Astrocyte (in vitro differentiated cells and primary cell): ENCODE data around the gene MALL. TPM values are rescaled to one million over a fixed set of nuclear protein-coding genes. Genes with fewer than 3 reads are reported as not detected.
"Not testable (repeated sequence)": the region's sequence is repeated elsewhere in the genome, so short reads cannot be mapped to it uniquely, and the experiment has no call there.

Experiments used
- DNase-seq: peaks from one replicate; pipeline ENCODE4 v3.0.0-alpha.2; 2010; ENCODE audit warnings: low read depth
- FAIRE-seq: peaks from 2 replicates; lab custom pipeline; 2011; peaks lifted over from hg19 to GRCh38; lab: Jason Lieb, UNC
- H2AFZ ChIP-seq: 2 replicates; pipeline ENCODE4 v1.6.0; 2012; ENCODE audit warnings: low read depth, low read length, inconsistent platforms
- H3K27ac ChIP-seq: 2 replicates; pipeline ENCODE4 v1.5.1; 2011; ENCODE audit warnings: low read depth, low read length, inconsistent platforms
- H3K27me3 ChIP-seq: 2 replicates; pipeline ENCODE4 v1.6.0; 2011; ENCODE audit warnings: low read length, inconsistent platforms; ENCODE audit not compliant: insufficient read depth
- H3K36me3 ChIP-seq: 2 replicates; pipeline ENCODE4 v1.5.1; 2011; ENCODE audit warnings: low read length, inconsistent platforms; ENCODE audit not compliant: insufficient read depth
- H3K4me1 ChIP-seq: 2 replicates; pipeline ENCODE4 v1.5.1; 2011; ENCODE audit warnings: low read length, inconsistent platforms; ENCODE audit not compliant: insufficient read depth
- H3K4me2 ChIP-seq: 2 replicates; pipeline ENCODE4 v1.6.0; 2012; ENCODE audit warnings: low read length, inconsistent platforms
- H3K4me3 ChIP-seq: 2 replicates; pipeline ENCODE4 v1.5.1; 2011; ENCODE audit warnings: low read depth, mild to moderate bottlenecking, low read length, inconsistent platforms; ENCODE audit not compliant: insufficient read depth
- H3K79me2 ChIP-seq: 2 replicates; pipeline ENCODE4 v1.6.0; 2012; ENCODE audit warnings: mild to moderate bottlenecking, low read length, inconsistent platforms; ENCODE audit not compliant: insufficient read depth
- H3K9ac ChIP-seq: 2 replicates; pipeline ENCODE4 v1.6.0; 2012; ENCODE audit warnings: mild to moderate bottlenecking, low read length, inconsistent platforms
- H3K9me3 ChIP-seq: 2 replicates; pipeline ENCODE4 v1.5.1; 2012; ENCODE audit warnings: low read depth, mild to moderate bottlenecking, low read length, inconsistent platforms; ENCODE audit not compliant: insufficient read depth
- H4K20me1 ChIP-seq: 2 replicates; pipeline ENCODE4 v1.6.0; 2012; ENCODE audit warnings: low read length, inconsistent platforms; ENCODE audit not compliant: insufficient read depth
- H3K27ac Mint-ChIP-seq: one replicate; pipeline ENCODE4 v1.8.0; 2021; ENCODE audit warnings: mild to moderate bottlenecking, mixed read lengths; ENCODE audit not compliant: unreplicated experiment
- H3K27me3 Mint-ChIP-seq: one replicate; pipeline ENCODE4 v1.8.0; 2021; ENCODE audit warnings: low read depth, mixed read lengths; ENCODE audit not compliant: unreplicated experiment
- H3K36me3 Mint-ChIP-seq: one replicate; pipeline ENCODE4 v1.8.0; 2021; ENCODE audit warnings: low read depth, mixed read lengths; ENCODE audit not compliant: unreplicated experiment
- H3K4me1 Mint-ChIP-seq: one replicate; pipeline ENCODE4 v1.8.0; 2021; ENCODE audit warnings: low read depth, mixed read lengths; ENCODE audit not compliant: unreplicated experiment
- H3K4me3 Mint-ChIP-seq: one replicate; pipeline ENCODE4 v1.8.0; 2021; ENCODE audit warnings: mild to moderate bottlenecking, moderate library complexity, mixed read lengths; ENCODE audit not compliant: unreplicated experiment
- H3K9me3 Mint-ChIP-seq: one replicate; pipeline ENCODE4 v1.8.0; 2021; ENCODE audit warnings: mild to moderate bottlenecking, mixed read lengths; ENCODE audit not compliant: unreplicated experiment
- total RNA-seq: library from RNA; stranded (reverse); gene quantifications from 2 replicates; pipeline ENCODE4 v1.2.1, GENCODE V29; 2021

Gene MALL
- total RNA-seq, 1 donor from 2014 or later: 0.36 TPM

DNA sequence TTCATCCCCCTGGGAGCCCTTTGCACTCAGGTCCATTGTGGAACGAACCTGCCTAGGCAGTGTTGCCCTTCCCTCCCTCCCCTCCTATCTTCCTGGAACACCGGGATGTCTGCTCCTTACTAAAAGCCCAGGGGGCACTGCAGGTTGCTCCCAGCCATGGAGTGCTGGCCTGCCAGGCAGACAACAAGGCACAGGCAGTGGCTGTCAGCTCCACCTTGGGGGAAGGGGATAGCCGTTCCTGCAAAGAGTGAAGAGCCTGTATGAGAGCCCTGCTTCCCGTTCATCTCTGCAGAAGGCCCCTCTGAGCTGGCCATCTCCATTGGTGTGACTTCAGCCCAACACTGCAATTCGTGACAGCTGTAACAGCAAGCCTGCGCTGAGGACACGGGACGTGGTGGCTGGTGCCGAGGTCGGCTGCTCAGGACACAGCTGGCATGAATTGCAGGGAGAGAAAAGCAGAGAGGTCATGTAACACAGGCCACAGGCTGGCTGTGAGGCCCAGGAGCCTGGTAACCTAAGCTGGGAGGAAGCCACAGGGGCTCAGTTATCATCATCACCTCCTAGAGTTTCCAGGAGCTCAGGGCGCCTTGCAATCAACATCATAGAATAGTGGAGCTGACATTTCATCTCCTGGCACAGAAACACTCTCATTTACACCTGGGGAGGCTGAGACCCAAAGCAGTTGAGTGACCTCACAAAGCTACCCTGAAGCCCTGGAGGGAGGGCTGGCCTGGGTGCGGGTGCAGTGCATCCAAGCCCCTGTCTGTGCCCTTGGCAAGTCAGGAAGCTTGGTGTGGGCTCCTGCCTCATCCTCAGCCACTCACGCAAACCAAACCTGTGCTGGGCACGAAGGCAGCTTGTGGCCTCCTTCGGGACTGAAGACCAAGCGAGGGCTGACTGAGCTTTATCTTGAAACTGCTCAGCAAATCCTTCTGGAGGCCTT is 67.1 kb downstream of the MALL start:
- not testable (repeated sequence) for H3K4me3 Mint-ChIP-seq, H3K79me2 ChIP-seq, H3K4me2 ChIP-seq, H4K20me1 ChIP-seq, H2AFZ ChIP-seq, FAIRE-seq, H3K9ac ChIP-seq, H3K27ac Mint-ChIP-seq, H3K27me3 ChIP-seq, H3K9me3 Mint-ChIP-seq, H3K27me3 Mint-ChIP-seq, H3K4me1 Mint-ChIP-seq, H3K4me1 ChIP-seq, H3K36me3 ChIP-seq, H3K36me3 Mint-ChIP-seq, H3K4me3 ChIP-seq, H3K27ac ChIP-seq, DNase-seq, H3K9me3 ChIP-seq

DNA sequence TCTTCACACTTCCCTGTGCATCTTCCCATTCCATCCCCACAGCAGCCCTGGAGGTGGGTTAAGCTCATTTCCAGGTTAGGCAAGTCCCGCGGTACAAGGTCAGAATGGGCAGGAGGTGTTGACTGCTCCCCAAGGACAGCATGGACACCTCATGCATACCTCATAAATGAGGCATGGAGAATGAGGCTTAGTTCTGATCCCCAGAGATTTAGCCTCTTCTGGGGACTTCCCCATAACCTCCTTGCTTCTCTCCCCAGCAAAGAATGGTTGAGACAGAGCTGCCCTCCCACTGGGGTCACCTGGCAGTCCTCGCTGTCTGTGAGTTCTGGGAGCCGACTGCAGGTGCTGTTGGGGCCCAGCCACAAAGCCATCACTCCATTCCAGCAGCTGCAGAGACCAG is 68.4 kb downstream of the MALL start:
- FAIRE-seq, H4K20me1 ChIP-seq, H3K27ac Mint-ChIP-seq: not testable (repeated sequence)

DNA sequence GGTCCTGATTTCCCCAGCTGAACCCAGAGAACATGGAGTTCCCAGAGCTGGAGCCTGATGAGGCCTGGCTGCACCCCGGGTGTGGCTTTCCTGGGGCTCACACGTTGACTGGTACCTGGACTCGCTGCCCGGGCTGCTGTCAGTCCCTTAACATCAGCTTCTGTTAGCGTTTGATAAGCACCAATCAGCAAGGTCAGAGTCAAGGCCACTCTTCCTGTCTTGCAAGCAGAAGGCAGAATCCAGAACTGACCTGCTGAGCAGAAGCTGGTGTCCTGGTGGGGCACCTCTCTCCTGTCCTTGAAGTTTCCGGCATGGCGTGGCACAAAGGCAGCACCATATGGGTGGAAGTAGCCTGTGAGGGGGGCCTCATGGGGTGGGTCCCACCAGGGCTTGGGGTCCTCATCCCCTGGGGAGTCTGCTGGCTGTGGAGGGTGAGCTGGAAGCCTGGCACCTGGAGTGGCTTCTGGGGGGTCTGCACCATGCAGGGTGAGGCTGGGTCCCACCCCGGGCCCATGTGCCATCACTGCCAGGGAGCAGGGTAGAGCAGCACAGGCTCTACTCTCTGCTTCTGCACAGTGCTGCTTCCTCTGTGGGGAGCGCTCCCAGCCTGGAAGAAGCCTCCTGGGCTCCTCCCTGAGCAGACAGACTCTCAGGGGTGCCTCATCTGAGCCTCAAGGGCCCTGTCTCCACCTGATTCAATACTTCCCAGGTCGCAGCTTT is 73.5 kb downstream of the MALL start:
- not testable (repeated sequence) for H3K36me3 ChIP-seq, H3K4me1 ChIP-seq, H3K27me3 ChIP-seq, H3K9me3 ChIP-seq, H3K4me3 ChIP-seq, H4K20me1 ChIP-seq, H2AFZ ChIP-seq, H3K27me3 Mint-ChIP-seq, H3K36me3 Mint-ChIP-seq, H3K9me3 Mint-ChIP-seq, H3K9ac ChIP-seq, DNase-seq, H3K79me2 ChIP-seq, H3K27ac Mint-ChIP-seq, H3K4me3 Mint-ChIP-seq, H3K27ac ChIP-seq, H3K4me1 Mint-ChIP-seq, FAIRE-seq, H3K4me2 ChIP-seq

More for the DNA sequence above, 68.4 kb downstream of the MALL start:
- H3K4me1 ChIP-seq, H3K79me2 ChIP-seq, H3K27ac ChIP-seq, H2AFZ ChIP-seq, H3K4me3 Mint-ChIP-seq, H3K9me3 Mint-ChIP-seq, H3K4me1 Mint-ChIP-seq, H3K27me3 Mint-ChIP-seq, DNase-seq, H3K4me3 ChIP-seq, H3K9me3 ChIP-seq, H3K4me2 ChIP-seq, H3K9ac ChIP-seq, H3K36me3 Mint-ChIP-seq, H3K36me3 ChIP-seq, H3K27me3 ChIP-seq: not testable (repeated sequence)

DNA sequence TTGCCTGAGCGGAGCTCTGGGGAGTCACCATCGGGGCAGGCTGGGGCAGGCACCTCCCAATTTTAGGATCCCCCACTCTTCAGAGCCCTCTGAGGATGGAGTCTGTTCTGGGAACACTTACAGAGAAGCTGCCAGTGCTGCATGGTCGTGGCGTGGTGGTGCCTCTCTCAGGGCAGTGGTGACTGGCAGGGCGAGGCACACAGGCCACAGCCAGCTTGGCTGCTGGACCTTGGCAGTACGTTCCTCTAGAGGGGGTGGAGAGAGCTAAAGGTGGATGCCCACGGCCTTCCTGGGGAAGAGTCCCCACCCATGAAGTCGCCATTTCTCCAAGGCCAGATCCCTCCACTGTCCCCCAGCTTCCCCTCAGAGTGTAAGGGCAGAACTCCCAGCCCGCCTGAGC is 78.3 kb downstream of the MALL start:
- not testable (repeated sequence) for H3K4me1 Mint-ChIP-seq, H3K4me3 Mint-ChIP-seq, H3K4me2 ChIP-seq, H3K27ac Mint-ChIP-seq, H3K9me3 ChIP-seq, FAIRE-seq, H3K4me3 ChIP-seq, H3K27me3 Mint-ChIP-seq, H3K9ac ChIP-seq, DNase-seq, H3K79me2 ChIP-seq, H3K36me3 ChIP-seq, H3K4me1 ChIP-seq, H4K20me1 ChIP-seq, H3K36me3 Mint-ChIP-seq, H3K27me3 ChIP-seq, H3K9me3 Mint-ChIP-seq, H2AFZ ChIP-seq, H3K27ac ChIP-seq

DNA sequence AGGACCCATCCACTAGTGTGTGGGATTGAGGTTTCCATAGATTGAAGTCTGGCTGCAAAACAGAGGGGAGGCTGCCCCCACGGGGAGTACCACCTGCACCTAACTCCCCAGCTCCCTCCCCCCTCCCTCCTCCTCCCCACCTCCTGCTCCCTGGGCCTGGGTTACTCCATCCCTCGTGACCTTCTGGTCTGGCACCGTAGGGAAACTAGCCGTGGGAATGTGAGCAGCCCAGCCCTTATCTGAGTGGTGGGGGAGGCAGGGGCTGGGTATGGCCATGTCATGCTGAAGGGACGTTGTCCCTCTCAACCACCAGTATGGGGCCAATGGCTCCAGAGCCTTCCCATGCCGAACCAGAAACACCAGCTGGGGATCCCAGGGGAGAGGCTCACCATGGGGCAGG is 80.2 kb downstream of the MALL start:
- H3K27me3 Mint-ChIP-seq, H3K4me3 ChIP-seq, H3K27ac ChIP-seq, H3K4me1 Mint-ChIP-seq, H3K4me3 Mint-ChIP-seq, H3K27ac Mint-ChIP-seq, FAIRE-seq, H3K36me3 ChIP-seq, H3K4me1 ChIP-seq, H2AFZ ChIP-seq, H3K4me2 ChIP-seq, H3K9me3 Mint-ChIP-seq, H3K9ac ChIP-seq, H3K27me3 ChIP-seq, H4K20me1 ChIP-seq, DNase-seq, H3K9me3 ChIP-seq, H3K79me2 ChIP-seq, H3K36me3 Mint-ChIP-seq: not testable (repeated sequence)

DNA sequence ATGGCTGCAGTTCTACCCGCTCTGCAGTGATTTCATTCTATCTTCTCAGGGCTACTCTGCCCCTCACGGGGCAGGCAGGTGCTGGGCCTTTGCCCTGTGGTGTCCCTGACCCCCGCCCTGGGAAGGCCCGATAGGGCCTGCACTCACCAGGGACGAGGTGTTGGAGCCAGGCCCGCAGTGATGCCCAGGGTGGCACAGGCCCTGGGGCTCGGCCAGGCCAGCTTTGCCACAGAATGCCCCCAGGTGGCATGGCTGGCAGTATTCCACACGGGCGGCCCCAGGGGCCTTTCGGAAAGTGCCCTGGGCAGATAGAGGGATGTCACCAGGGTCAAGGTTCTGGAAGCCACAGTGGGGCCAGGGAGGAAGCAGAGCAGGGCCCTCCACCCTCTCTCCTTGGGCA is 80.7 kb downstream of the MALL start:
- not testable (repeated sequence) for H3K9ac ChIP-seq, H2AFZ ChIP-seq, H3K27ac ChIP-seq, H3K4me1 ChIP-seq, H3K4me3 ChIP-seq, FAIRE-seq, H3K36me3 ChIP-seq, H3K36me3 Mint-ChIP-seq, H3K27ac Mint-ChIP-seq, H3K9me3 Mint-ChIP-seq, H3K9me3 ChIP-seq, H3K4me3 Mint-ChIP-seq, H3K27me3 Mint-ChIP-seq, H4K20me1 ChIP-seq, DNase-seq, H3K27me3 ChIP-seq, H3K4me1 Mint-ChIP-seq, H3K79me2 ChIP-seq, H3K4me2 ChIP-seq
